Fibroblast of skin of right quadriceps (primary cell): ENCODE data around the gene SAMD8.
"Not testable (repeated sequence)": the region's sequence is repeated elsewhere in the genome, so short reads cannot be mapped to it uniquely, and the experiment has no call there.

ENCODE experiments used
- DNase-seq: peaks from one replicate; pipeline ENCODE4 v3.0.0-alpha.2; 2013

Gene SAMD8

DNA sequence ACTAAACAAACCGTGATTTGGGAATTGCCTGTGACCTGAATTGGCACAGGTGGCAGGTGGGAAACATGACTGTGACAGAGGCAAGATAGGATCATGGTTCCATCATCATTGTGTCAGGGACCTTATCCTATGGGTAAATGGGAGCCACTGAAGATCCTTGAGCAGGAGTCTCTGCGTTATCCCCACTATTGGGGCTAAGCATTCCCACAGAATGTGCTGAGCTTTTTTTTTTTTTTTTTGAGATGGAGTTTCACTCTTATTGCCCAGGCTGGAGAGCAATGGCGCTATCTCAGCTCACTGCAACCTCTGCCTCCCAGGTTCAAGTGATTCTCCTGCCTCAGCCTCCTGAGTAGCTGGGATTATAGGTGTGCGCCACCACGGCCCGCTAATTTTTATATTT lies 88.5 kb downstream of the SAMD8 start:
- not testable (repeated sequence) for DNase-seq

DNA sequence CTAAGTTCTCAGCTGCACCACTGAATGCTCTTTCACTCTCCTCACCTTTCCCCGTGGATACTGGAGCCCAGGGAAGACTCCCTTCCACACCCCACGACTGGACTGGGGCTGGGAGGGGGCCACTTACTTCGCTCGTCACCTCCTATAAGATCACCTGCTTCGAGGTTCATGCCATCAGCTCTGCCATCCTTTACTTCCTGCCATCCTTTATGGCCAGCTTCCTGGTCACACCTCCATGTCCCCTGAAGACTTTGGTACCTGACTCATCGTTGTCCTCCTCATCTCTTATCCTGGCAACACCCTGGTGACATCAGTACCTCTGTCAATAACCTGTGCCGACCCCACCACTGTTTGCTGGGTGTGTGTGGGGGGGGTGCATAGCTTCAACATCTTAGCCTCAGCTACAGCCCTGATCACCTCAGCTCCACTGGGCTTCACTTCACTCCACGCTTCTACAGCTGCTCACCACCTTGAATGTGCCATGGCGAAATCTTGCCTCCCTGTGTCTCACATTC lies 90.4 kb downstream of the SAMD8 start:
- DNase-seq: no peak

DNA sequence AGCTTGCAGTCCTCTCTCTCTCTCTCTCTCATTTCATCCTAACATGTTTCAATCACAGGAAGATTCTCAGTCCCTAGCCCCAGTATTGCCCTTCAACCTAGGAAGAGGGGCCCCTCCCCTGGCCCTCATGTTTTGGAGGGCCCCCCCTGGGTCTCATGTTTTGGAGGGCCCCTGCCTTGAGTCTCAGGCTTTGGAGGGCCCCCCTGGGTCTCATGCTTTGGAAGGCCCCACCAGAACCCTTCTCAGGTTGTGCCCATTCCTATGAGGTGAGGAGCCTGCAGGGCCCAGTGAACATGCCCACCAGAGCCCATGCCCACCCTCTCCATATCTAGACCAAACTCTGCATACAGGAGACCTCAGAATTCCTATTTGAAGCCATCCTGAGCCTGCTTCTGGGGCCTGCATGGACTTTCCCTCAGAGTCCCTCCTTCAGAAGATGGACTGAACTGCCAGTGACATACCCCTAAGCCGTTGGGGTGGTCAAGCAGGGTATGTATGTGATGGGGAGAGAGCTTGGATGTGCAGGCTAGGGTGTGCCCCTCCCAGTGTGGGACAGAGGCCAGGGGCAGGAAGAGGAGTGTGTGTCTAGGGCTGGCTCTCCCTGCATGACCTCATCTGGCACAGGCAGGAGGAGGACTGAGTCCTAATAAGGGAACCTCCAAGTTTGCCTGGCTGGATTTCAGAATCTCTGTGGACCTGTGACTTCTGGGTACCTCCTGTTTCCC lies 91.0 kb downstream of the SAMD8 start:
- peak; percentile 65 for DNase-seq

DNA sequence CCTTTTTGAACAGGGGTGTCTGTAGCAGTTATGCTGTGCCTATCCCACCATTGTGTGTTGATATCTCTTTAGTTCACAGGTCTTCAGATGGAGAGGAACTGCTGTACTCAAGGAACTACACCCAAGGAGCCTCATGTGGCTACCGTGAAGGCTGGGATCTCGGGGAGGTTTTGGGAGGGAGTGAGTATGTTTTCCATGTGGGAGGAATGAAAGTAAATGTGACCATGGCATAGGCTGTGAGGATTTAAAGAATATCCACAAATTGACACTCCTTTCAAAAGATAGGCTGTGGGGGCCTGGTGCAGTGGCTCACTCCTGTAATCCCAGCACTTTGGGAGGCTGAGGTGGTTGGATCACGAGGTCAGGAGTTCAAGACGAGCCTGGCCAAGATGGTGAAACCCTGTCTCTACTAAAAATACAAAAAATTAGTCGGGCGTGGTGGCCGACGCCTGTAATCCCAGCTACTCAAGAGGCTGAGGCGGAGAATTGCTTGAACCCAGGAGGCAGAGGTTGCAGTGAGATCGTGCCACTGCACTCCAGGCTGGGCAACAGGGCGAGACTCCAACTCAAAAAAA lies 91.7 kb downstream of the SAMD8 start:
- not testable (repeated sequence) for DNase-seq

DNA sequence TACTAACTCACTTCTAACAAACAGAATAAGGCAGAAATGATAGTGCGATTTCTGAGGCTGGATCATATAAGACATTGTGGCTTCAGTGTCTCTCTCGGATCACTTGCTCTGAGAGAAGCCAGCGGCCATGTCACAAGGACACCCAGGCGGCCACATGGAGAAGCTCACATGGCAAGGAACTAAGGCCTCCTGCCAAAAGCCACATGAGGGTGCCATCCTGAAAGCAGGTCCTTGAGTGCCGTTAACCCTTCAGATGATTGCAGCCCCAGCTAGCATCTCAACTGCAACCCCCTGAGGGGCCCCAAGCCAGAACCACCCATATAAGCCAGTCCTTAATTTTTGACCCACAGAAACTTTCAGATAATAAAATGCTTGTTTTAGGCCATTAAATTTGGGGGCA lies 92.3 kb downstream of the SAMD8 start:
- DNase-seq: no peak

DNA sequence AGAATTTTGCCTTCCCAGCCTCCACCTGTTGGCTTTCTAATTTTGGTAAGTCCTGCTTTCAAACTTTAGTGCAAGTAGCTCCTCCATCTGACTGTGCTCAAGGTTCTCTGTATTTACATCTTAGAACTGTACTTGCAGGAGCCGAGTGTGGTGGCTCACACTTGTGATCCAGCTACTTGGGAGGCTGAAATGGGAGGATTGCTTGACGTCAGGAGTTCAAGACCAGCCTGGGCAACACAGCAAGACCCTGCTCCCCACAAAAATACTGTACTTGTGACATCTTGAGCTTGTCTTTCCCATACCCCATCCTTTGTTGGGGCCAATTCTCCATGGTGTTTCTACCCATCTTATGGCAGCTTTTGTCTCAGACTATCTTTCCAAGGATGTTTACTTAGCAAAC lies 94.5 kb downstream of the SAMD8 start:
- DNase-seq: no peak

DNA sequence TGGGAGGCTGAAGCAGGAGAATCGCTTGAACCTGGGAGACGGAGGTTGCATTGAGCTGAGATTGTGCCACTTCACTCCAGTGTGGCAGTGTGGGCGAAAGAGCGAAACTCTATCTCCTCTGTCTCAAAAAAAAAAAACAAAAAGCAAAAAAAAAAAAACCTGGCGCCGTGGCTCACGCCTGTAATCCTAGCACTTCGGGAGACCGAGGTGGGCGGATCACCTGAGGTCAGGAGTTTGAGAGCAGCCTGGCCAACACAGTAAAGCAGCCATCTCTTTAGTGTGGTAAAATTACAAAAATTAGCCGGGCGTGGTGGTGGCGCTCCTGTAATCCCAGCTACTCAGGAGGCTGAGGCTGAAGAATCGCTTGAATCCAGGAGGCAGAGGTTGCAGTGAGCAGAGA lies 95.2 kb downstream of the SAMD8 start:
- DNase-seq: not testable (repeated sequence)

DNA sequence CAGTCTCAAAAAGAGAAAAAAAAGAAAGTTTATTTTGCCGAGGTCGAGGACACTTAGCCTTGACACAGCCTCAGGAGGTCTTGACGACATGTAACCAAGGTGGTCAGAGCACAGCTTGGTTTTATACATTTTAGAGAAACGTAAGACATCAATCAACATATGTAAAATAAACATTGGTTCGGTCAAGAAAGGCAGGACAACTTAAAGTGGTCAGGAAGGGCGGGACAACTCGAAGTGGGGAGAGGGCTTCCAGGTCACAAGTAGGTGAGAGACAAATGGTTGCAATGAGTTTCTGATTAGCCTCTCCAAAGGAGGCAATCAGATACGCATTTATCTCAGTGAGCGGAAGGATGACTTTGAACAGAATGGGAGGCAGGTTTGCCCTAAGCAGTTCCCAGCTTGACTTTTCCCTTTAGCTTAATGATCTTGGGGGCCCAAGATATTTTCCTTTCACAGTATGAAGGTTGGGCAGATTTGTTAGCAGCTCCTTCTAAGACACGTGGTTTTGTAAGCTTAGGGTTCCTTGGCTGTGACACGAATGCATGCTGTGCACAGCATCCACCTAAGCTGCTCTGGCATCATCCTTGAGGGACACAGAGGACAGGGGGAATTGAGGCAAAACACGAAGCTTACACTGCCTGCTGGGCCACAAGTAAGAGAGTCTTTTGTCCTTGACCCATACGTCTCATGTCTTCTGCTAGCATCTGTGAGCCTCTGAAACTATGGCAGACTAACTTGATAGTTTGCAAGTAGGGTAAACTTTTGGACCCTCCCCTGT lies 95.8 kb downstream of the SAMD8 start:
- DNase-seq: no peak

DNA sequence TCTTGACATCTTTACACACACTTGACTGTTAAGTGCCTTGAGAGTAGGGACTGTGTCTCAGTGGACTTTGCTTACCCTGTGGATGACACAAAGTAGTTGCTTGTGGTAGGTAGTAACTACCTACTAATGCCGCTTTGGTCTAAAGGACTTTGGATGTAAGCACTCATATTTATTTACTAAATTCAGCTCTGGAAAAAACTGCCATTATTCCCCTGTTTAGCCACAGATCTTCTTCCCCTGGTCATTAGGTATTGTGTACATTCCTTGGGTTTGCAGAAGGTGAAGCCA lies 96.3 kb downstream of the SAMD8 start:
- DNase-seq: no peak

DNA sequence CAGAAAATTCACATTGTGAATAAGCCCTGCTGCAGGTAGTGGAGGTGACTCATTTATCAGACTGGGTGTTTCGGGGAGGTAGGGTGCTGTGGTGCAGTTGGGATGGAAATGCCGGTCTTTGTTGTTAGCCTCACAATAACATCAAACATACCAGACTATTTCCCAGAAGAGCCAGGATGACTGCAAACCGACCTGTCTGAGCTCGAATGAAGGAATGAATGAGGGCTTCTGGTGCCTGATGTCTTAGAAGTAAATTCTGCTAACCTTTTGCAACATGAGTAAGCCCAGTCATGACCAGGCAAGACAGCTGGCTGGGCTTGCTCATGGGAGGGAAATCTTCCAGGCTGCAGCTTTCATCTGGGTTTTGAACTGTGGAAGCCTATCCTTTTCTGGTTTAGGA lies 96.7 kb downstream of the SAMD8 start:
- peak; percentile 68 for DNase-seq

DNA sequence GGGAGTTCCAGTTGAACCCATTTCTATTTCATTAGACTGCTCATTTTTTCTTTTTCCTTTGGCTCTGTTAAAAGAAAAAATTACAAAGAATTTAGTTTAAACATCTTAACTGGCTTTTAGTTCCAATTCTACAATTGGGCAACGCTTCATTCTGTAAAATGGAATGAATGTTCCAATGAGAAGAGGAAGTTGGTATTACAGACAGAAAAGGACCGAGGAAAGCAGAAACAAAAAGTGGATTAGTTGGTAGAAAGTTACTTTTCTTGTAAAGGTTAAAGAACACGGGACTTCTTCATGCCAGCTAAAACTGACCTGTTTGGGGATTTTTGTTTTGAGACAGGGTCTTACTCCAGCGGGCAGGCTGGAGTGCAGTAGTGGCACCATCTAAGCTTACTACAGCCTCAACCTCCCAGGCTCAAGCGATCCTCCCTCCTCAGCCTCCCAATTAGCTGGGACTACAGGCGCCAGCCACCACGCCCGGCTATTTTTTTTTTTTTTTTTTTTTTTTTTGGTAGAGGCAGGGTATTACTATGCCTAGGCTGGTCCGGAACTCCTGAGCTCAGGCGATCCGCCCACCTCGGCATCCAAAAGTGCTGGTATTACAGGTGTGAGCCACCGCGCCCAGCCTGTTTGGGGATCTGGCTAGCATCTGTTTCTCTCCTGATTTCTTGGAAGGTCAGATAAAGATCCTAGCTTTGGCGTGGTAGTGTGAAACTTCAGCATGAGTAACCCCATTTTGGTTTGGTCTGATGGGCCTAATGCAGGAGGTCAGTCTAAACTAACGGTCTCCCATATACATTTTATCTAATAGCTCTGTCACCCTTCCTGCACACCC lies 97.8 kb downstream of the SAMD8 start:
- DNase-seq: no peak

DNA sequence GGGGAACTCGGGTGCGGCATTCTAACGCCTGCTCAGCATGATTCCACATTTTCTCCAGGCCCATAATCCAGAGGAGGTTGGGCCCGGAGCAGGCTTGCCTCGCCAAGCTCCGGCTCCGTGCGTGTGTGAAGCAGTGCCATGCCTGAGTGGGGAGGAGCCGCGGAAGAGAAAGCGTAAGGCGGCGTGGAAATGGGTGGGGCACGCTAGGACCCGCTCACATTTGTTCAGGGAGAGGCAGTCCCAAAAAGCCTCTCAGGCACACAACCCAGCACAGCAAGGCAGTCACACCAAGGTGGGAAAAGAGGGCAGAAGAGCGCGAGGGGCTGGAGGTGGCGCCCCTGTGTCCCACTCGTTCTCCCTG lies 98.4 kb downstream of the SAMD8 start:
- peak; percentile 78 for DNase-seq

DNA sequence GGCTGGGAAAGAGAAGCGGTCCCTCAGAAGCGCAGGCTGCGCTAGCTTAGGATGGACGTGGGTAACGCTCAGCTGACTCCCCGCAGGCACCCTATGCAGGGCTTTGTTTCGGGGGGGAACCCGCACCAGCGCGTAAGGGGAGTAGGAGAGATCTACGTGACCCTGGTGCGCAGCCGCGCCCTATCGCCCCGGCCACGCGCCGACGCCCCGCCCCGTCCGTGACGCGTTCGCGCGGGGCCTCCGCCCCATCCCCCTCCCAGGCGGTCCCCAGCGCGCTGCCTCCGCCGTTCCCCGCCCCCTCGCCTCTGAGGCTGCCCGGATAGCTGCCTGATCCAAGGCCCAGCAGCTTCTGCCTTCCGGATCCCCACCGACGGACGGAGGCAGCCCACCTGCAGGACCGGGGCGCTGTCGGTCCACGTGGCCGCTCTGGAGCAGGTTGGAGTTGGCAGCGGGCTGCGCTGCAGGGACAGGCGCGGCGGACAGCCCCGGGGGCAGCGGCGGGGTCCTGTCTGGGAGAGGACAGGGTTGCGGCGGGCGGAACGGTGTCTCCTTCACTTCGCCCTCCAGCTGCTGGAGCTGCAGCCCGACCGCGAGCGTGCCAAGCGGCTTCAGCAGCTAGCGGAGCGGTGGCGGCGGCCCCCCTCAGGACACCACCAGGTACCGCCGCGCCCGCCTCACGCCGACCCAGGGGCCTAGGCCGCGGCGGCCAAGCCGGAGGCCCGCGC lies 99.0 kb downstream of the SAMD8 start, which contains the start of gene VDAC2:
TSS of gene VDAC2 (plus strand) at position 515 of the 725 bp plus-strand sequence. CDS start 363 bp downstream, outside the sequence.
- peak; percentile 90 for DNase-seq

DNA sequence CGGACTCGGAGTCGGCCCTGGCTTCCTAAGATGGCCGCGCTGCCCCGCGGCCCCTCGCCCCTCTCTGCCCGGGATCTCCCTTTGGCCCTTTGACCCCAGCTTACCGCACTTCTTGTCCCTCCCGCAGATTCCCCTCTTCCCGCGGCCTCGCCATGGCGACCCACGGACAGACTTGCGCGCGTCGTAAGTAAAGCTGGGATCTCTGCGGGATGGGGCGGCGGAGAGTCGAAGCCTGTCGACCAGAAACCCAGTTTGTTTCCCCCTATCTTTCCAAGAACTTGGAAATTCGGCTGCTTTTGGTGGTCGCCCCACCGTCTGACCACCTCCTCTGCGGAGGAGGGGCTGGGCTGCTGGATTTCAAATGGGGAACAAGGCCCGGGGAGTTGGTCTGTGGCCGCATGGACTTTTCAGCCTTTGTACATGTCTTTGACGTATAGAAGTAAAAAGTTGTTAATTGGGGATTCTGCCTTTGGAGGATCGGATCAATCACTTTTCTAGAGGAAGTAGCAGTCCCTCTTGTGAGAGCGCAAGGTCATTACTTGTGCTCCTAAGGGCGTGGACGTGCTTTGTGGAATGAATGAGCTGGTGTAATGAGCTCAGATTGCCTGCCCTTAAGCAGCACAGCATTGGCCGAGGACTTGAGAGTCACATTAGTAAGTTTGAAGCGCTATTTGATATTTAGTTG lies 99.7 kb downstream of the SAMD8 start:
- DNase-seq: peak; percentile 37

DNA sequence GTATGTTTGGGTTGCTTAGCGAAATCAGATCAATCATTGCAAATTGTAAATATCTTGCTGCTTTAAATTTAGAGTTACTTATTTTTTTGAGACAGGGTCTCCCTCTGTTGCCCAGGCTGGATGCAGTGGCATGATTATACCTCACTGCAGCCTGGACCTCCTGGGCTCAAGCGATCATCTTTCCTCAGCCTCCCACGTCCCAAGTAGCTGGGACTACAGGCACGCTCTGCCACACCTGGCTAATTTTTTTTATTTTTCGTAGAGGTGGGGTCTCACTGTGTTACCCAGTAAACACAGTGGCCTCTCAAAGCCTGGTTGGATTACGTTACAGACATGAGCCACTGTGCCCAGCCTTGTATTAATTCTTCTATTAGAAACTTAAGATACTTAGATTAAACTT lies 100.9 kb downstream of the SAMD8 start:
- DNase-seq: no peak

DNA sequence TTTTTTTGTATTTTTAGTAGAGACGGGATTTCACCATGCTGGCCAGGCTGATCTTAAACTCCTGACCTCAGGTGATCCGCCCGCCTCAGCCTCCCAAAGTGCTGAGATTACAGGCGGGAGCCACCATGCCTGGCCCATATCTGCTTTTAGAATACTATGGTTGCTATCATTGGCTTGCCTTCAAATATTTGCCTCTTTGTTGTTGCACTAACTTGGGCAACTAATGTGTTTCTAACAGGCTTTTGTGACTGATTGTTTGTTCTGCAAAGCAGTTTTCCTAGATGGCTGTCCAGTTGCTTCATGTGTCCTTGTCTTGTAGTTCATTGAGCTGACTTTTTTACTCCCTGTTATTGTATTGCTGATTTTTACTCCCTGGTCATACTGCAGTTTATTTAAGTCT lies 108.8 kb downstream of the SAMD8 start:
- no peak for DNase-seq

DNA sequence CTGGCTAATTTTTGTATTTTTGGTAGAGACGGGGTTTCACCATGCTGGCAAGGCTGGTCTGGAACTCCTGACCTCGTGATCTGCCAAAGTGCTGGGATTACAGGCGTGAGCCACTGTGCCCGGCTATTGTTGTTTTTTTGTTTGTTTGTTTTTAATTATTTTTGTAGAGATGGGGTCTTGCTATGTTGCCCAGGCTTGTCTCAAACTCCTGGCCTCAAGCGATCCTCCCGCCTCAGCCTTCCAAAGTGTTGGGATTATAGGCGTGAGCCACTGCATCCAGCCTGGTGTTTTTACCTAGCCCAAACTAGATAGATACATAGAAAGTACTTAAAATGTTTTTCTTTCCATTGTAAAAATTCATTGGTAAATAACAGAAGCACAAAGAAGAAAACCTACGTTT lies 110.0 kb downstream of the SAMD8 start:
- not testable (repeated sequence) for DNase-seq

DNA sequence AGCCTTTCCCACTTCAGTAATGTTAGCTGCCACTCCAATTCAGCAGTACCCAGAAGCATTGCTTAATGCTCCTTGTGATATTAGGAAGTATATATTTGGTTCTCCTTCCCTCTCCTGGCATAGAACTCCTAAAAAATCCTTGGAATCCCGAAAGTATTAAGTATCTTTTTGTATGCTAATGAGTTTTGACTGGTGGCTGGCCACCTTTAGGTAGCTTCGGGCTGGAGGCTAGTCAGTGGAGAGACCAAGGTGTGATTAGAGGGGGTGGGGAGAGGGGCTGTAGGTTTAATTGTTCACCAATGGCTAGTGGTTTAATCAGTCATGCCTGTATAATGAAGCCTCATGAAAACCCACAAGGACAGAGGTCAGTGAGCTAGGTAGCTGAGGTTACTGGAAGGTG lies 112.1 kb downstream of the SAMD8 start:
- DNase-seq: no peak

DNA sequence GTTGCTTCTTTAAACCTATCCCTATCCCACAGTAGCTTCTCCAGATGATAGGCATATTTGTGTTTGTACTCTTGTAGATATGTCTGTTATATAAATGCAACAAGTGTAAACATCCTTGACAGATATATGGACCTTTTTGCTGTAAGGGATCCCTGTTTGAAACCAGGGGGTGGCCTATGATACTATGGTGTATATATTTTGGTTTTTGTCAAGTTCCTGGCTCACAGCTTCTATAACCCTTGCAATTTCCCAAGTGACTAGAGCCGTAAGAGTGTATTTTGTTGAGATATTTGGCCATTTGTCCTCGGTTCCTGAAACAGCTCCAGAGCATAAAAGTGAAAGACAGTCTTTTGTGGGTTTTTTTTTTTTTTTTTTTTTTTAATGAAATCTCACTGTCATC lies 114.6 kb downstream of the SAMD8 start:
- no peak for DNase-seq

DNA sequence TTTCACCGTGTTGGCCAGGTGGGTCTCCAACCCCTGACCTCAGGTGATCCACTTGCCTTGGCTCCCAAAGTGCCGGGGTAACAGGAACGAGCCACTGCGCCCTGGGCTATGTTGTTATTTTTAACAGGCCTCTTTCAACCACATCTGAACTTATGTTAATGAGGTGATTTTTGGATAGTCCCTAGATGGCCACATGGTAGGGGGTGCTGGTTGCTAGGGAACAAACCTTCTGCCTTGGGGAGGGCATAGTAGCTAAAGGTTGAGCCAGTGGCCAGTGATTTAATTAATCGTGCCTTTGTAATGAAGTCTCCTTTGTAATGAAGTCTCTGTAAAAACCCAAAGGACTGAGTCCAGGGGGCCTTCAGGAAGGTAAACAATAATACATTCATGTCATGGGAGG lies 115.2 kb downstream of the SAMD8 start:
- DNase-seq: no peak

DNA sequence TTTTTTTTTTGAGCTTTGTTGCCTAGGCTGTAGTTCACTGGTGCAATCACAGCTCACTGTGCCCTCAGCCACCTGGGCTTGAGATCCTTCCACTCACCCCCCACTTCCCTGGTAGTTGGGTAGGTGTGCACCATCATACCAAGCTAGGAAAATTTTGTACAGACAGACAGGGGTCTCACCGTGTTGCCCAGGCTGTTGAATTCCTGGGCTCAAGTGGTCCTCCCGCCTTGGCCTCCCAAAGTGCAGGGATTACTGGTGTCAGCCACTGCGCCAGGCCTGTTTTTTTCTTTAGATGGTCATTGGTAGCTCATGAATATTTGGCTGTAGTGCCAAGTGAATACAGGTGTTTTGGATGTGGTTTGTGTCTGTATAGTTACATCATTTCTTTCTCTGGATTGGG lies 116.8 kb downstream of the SAMD8 start:
- DNase-seq: no peak

DNA sequence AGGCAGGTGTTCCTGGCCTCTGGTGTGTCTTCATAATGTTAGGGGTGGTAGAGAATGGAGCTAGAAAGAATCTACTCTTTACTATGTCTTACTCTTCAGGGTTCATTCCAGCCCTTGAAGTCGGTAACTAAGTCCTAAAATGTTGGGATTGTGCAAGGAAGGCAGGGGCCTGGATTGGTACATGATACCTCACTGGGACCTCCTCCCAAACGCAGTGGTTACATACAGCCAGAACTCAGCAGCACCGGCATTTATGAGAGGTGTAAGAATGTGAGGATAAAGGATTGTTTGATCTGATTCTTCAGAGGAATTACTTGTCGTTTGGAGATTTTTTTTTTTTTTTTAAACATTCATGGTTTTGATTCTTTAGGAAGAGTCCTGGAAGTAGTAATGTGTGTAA lies 117.4 kb downstream of the SAMD8 start:
- DNase-seq: no peak
